Femur (tissue), 1 donor: Measurements from ENCODE around the gene TLR9.

Experiments
- DNase-seq: peaks from one replicate; pipeline ENCODE4 v3.0.0-alpha.2; 2017

Gene TLR9

GRCh38 chr3:52232279-52233107 lies 7.0 kb upstream of the TLR9 start:
- DNase-seq, result no peak

- peak; percentile 72 for DNase-seq
Measured at GRCh38 chr3:52231502-52232278, 6.2 kb upstream of the TLR9 start.

- DNase-seq, result no peak
Measured at GRCh38 chr3:52230889-52231499, 5.5 kb upstream of the TLR9 start.

- DNase-seq, result no peak
Measured at GRCh38 chr3:52230461-52230860, 5.0 kb upstream of the TLR9 start.

- no peak for DNase-seq
Measured at GRCh38 chr3:52229656-52230055, 4.2 kb upstream of the TLR9 start.

- DNase-seq, result no peak
Measured at GRCh38 chr3:52228751-52229291, 3.4 kb upstream of the TLR9 start.

GRCh38 chr3:52228266-52228665 lies 2.8 kb upstream of the TLR9 start:
- no peak for DNase-seq

GRCh38 chr3:52227766-52228165 lies 2.3 kb upstream of the TLR9 start:
- peak; percentile 11 for DNase-seq

- peak; percentile 13 for DNase-seq
Measured at GRCh38 chr3:52227117-52227516, 1.7 kb upstream of the TLR9 start.

GRCh38 chr3:52226229-52226817 lies 878 bp upstream of the TLR9 start:
- DNase-seq, result peak; percentile 12

- DNase-seq, result peak; percentile 14
Measured at GRCh38 chr3:52223449-52224408, 1.7 kb downstream of the TLR9 start.

GRCh38 chr3:52222319-52223221 lies 2.9 kb downstream of the TLR9 start:
- DNase-seq, result no peak

- peak; percentile 43 for DNase-seq
Measured at GRCh38 chr3:52221563-52222318, 3.7 kb downstream of the TLR9 start.

GRCh38 chr3:52221141-52221562 lies 4.3 kb downstream of the TLR9 start:
- peak; percentile 15 for DNase-seq

- peak; percentile 90 for DNase-seq
Measured at GRCh38 chr3:52220380-52221026, 4.9 kb downstream of the TLR9 start.

GRCh38 chr3:52218937-52219650 lies 6.4 kb downstream of the TLR9 start:
- peak; percentile 28 for DNase-seq

- peak; percentile 34 for DNase-seq
Measured at GRCh38 chr3:52218454-52218853, 7.0 kb downstream of the TLR9 start.

- peak; percentile 13 for DNase-seq
Measured at GRCh38 chr3:52218026-52218425, 7.4 kb downstream of the TLR9 start.

- no peak for DNase-seq
Measured at GRCh38 chr3:52217409-52217805, 8.0 kb downstream of the TLR9 start.
